WTC11 (cell line): ENCODE data around the gene FOXG1. TPM values are rescaled to one million over a fixed set of nuclear protein-coding genes. Genes with fewer than 3 reads are reported as not detected.

Experiments
- ATAC-seq: fragments of 200-7000 bp; cut with Tn5 transposase; 2 replicates; pipeline ENCODE4 v1.10.0; 2021; ENCODE audit warnings: mild to moderate bottlenecking, moderate library complexity
- CTCF ChIA-PET: fragments of 300-600 bp; sonication (Branson Sonifier 250); formaldehyde crosslinking; loops from one replicate; lab custom pipeline; 2021; ENCODE audit warnings: antibody characterized with exemption; lab: Charles Lee
- POLR2A ChIA-PET: fragments of 350-600 bp; sonication (Branson Sonifier 250); formaldehyde crosslinking; loops from one replicate; lab custom pipeline; 2021; ENCODE audit warnings: antibody characterized with exemption; lab: Charles Lee
- DNase-seq: peaks from one replicate; pipeline ENCODE4 v3.0.0; 2021; ENCODE audit warnings: low spot score
- H3K27ac Mint-ChIP-seq: 2 replicates; pipeline ENCODE4 v1.8.0; 2021; ENCODE audit warnings: mixed read lengths
- H3K27me3 Mint-ChIP-seq: 2 replicates; pipeline ENCODE4 v1.8.0; 2021; ENCODE audit warnings: low read depth, mild to moderate bottlenecking, moderate library complexity, mixed read lengths
- H3K36me3 Mint-ChIP-seq: 2 replicates; pipeline ENCODE4 v1.8.0; 2021; ENCODE audit warnings: mixed read lengths
- H3K4me1 Mint-ChIP-seq: 2 replicates; pipeline ENCODE4 v1.8.0; 2022; ENCODE audit warnings: mixed read lengths
- H3K4me3 Mint-ChIP-seq: 2 replicates; pipeline ENCODE4 v1.8.0; 2021; ENCODE audit warnings: mild to moderate bottlenecking, moderate library complexity, mixed read lengths
- H3K9me3 Mint-ChIP-seq: 2 replicates; pipeline ENCODE4 v1.8.0; 2021; ENCODE audit warnings: mixed read lengths
- ATF1 ChIP-seq: sonication (generic); formaldehyde crosslinking; IDR thresholded peaks from 2 replicates; pipeline ENCODE4 v1.8.1; 2023; ENCODE audit warnings: mild to moderate bottlenecking, moderate library complexity, missing genetic modification reagents
- E2F1 ChIP-seq: sonication (generic); formaldehyde crosslinking; IDR thresholded peaks from 2 replicates; pipeline ENCODE4 v1.8.0; 2022; ENCODE audit warnings: mild to moderate bottlenecking, missing genetic modification reagents
- ELF4 ChIP-seq: sonication (generic); formaldehyde crosslinking; IDR thresholded peaks from 2 replicates; pipeline ENCODE4 v1.8.1; 2022; ENCODE audit warnings: low read depth, mild to moderate bottlenecking, moderate library complexity, missing genetic modification reagents
- EMX1 ChIP-seq: fragments of 250-450 bp; sonication (Bioruptor Pico); IDR thresholded peaks from 2 replicates; pipeline ENCODE4 v1.8.0; 2021; ENCODE audit warnings: mild to moderate bottlenecking
- ESRRA ChIP-seq: sonication (generic); formaldehyde crosslinking; IDR thresholded peaks from 2 replicates; pipeline ENCODE4 v1.8.1; 2022; ENCODE audit warnings: mild to moderate bottlenecking, missing genetic modification reagents, borderline replicate concordance
- FOXJ3 ChIP-seq: sonication (generic); formaldehyde crosslinking; IDR thresholded peaks from 2 replicates; pipeline ENCODE4 v1.9.0; 2021; ENCODE audit warnings: missing genetic modification reagents, mild to moderate bottlenecking, borderline replicate concordance
- JUN ChIP-seq: sonication (generic); formaldehyde crosslinking; IDR thresholded peaks from 2 replicates; pipeline ENCODE4 v1.8.0; 2023; ENCODE audit warnings: mild to moderate bottlenecking, missing genetic modification reagents
- KAT7 ChIP-seq: sonication (generic); formaldehyde crosslinking; IDR thresholded peaks from 2 replicates; pipeline ENCODE4 v1.8.1; 2023; ENCODE audit warnings: missing genetic modification reagents, mild to moderate bottlenecking, borderline replicate concordance
- MXD4 ChIP-seq: fragments of 250-450 bp; sonication (Bioruptor Pico); IDR thresholded peaks from 2 replicates; pipeline ENCODE4 v1.8.0; 2021; ENCODE audit warnings: mild to moderate bottlenecking, moderate library complexity, borderline replicate concordance
- SMAD3 ChIP-seq: sonication (generic); formaldehyde crosslinking; IDR thresholded peaks from 2 replicates; pipeline ENCODE4 v1.8.0; 2022; ENCODE audit warnings: missing genetic modification reagents, mild to moderate bottlenecking, borderline replicate concordance
- STAT6 ChIP-seq: sonication (generic); formaldehyde crosslinking; conservative IDR thresholded peaks from 2 replicates; pipeline ENCODE4 v1.8.1; 2023; ENCODE audit warnings: mild to moderate bottlenecking, low read depth, missing genetic modification reagents, moderate library complexity
- TP53 ChIP-seq: sonication (generic); formaldehyde crosslinking; IDR thresholded peaks from 2 replicates; pipeline ENCODE4 v1.8.1; 2023; ENCODE audit warnings: mild to moderate bottlenecking, missing genetic modification reagents
- ZNF121 ChIP-seq: sonication (generic); formaldehyde crosslinking; IDR thresholded peaks from 2 replicates; pipeline ENCODE4 v1.8.0; 2023; ENCODE audit warnings: missing genetic modification reagents
- ZNF138 ChIP-seq: sonication (generic); formaldehyde crosslinking; conservative IDR thresholded peaks from 2 replicates; pipeline ENCODE4 v1.8.1; 2022; ENCODE audit warnings: mild to moderate bottlenecking, moderate library complexity, missing genetic modification reagents
- ZNF396 ChIP-seq: fragments of 250-450 bp; sonication (Bioruptor Pico); IDR thresholded peaks from 2 replicates; pipeline ENCODE4 v1.8.0; 2021; ENCODE audit warnings: mild to moderate bottlenecking, moderate library complexity, borderline replicate concordance
- ZNF416 ChIP-seq: fragments of 250-450 bp; sonication (Bioruptor Pico); IDR thresholded peaks from 2 replicates; pipeline ENCODE4 v1.9.0; 2021; ENCODE audit warnings: mild to moderate bottlenecking, inconsistent platforms
- ZNF423 ChIP-seq: fragments of 250-450 bp; sonication (Bioruptor Pico); IDR thresholded peaks from 2 replicates; pipeline ENCODE4 v2.1.2; 2022; ENCODE audit warnings: mild to moderate bottlenecking, moderate library complexity
- ZNF671 ChIP-seq: fragments of 250-450 bp; sonication (Bioruptor Pico); IDR thresholded peaks from 2 replicates; pipeline ENCODE4 v1.8.0; 2021; ENCODE audit warnings: mild to moderate bottlenecking
- total RNA-seq: library from RNA; stranded (reverse); gene quantifications from 3 replicates; pipeline ENCODE4 v1.2.3, GENCODE V29; 2021
- TF ChIP-seq, protein P1 (sequence below): sonication (generic); formaldehyde crosslinking; conservative IDR thresholded peaks from 2 replicates; pipeline ENCODE4 v1.8.1; 2022; ENCODE audit warnings: mild to moderate bottlenecking, missing genetic modification reagents
- TF ChIP-seq, protein P2 (sequence below): fragments of 250-450 bp; sonication (Bioruptor Pico); IDR thresholded peaks from 2 replicates; pipeline ENCODE4 v1.9.0; 2021; ENCODE audit warnings: mild to moderate bottlenecking
- TF ChIP-seq, protein P3 (sequence below): sonication (generic); formaldehyde crosslinking; IDR thresholded peaks from 2 replicates; pipeline ENCODE4 v1.8.1; 2022; ENCODE audit warnings: low read depth, mild to moderate bottlenecking, moderate library complexity, missing genetic modification reagents, borderline replicate concordance
- TF ChIP-seq, protein P4 (sequence below): sonication (generic); formaldehyde crosslinking; IDR thresholded peaks from 2 replicates; pipeline ENCODE4 v1.8.1; 2023; ENCODE audit warnings: mild to moderate bottlenecking, missing genetic modification reagents, borderline replicate concordance
- TF ChIP-seq, protein P5 (sequence below): sonication (generic); formaldehyde crosslinking; IDR thresholded peaks from 2 replicates; pipeline ENCODE4 v1.8.1; 2023; ENCODE audit warnings: mild to moderate bottlenecking, missing genetic modification reagents, moderate library complexity

FOXG1 gene
- total RNA-seq, 1 experiment from 2014 or later: 0.09 TPM

DNA sequence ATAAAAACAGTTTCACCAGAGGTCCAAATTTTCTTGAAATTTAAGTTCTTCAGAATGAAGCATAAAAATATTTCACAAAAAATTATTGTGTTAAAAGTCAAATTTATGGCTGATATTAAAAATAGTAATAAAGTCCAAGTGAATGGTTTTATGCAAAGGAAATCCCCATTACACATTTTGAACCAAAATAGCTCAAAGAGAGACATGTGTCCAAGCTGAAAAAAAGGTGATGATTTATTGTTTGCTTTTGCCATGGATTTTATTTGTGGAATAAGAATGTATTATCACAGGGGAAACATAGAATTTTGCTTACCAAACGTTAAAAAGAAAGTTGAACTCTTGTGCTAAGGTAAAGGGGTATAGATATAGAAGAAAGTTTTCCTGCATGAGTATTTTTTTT is 4.6 kb downstream of the FOXG1 start:
- no peaks in the 10 kb centered on the region for H3K9me3 Mint-ChIP-seq
- ATAC-seq (no peak), DNase-seq (no peak)
- H3K27ac Mint-ChIP-seq: no peak overlapping the region
- H3K36me3 Mint-ChIP-seq: no peaks in the 10 kb centered on the region
- TF ChIP-seq, protein P1, sequence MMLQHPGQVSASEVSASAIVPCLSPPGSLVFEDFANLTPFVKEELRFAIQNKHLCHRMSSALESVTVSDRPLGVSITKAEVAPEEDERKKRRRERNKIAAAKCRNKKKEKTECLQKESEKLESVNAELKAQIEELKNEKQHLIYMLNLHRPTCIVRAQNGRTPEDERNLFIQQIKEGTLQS (CRISPR knock-in tag): no peak
- TF ChIP-seq STAT6 (no peak), JUN (CRISPR knock-in tag) (no peak), ZNF138 (CRISPR knock-in tag) (no peak), ZNF416 (CRISPR knock-in tag) (no peak), MXD4 (no peak), ELF4 (no peak), EMX1 (CRISPR knock-in tag) (no peak), ZNF121 (CRISPR knock-in tag) (no peak), ESRRA (CRISPR knock-in tag) (no peak)
- TF ChIP-seq, protein P2, sequence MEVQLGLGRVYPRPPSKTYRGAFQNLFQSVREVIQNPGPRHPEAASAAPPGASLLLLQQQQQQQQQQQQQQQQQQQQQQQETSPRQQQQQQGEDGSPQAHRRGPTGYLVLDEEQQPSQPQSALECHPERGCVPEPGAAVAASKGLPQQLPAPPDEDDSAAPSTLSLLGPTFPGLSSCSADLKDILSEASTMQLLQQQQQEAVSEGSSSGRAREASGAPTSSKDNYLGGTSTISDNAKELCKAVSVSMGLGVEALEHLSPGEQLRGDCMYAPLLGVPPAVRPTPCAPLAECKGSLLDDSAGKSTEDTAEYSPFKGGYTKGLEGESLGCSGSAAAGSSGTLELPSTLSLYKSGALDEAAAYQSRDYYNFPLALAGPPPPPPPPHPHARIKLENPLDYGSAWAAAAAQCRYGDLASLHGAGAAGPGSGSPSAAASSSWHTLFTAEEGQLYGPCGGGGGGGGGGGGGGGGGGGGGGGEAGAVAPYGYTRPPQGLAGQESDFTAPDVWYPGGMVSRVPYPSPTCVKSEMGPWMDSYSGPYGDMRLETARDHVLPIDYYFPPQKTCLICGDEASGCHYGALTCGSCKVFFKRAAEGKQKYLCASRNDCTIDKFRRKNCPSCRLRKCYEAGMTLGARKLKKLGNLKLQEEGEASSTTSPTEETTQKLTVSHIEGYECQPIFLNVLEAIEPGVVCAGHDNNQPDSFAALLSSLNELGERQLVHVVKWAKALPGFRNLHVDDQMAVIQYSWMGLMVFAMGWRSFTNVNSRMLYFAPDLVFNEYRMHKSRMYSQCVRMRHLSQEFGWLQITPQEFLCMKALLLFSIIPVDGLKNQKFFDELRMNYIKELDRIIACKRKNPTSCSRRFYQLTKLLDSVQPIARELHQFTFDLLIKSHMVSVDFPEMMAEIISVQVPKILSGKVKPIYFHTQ: no peak
- TF ChIP-seq, protein P3, sequence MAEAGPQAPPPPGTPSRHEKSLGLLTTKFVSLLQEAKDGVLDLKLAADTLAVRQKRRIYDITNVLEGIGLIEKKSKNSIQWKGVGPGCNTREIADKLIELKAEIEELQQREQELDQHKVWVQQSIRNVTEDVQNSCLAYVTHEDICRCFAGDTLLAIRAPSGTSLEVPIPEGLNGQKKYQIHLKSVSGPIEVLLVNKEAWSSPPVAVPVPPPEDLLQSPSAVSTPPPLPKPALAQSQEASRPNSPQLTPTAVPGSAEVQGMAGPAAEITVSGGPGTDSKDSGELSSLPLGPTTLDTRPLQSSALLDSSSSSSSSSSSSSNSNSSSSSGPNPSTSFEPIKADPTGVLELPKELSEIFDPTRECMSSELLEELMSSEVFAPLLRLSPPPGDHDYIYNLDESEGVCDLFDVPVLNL: no peak
- TF ChIP-seq, protein P4, sequence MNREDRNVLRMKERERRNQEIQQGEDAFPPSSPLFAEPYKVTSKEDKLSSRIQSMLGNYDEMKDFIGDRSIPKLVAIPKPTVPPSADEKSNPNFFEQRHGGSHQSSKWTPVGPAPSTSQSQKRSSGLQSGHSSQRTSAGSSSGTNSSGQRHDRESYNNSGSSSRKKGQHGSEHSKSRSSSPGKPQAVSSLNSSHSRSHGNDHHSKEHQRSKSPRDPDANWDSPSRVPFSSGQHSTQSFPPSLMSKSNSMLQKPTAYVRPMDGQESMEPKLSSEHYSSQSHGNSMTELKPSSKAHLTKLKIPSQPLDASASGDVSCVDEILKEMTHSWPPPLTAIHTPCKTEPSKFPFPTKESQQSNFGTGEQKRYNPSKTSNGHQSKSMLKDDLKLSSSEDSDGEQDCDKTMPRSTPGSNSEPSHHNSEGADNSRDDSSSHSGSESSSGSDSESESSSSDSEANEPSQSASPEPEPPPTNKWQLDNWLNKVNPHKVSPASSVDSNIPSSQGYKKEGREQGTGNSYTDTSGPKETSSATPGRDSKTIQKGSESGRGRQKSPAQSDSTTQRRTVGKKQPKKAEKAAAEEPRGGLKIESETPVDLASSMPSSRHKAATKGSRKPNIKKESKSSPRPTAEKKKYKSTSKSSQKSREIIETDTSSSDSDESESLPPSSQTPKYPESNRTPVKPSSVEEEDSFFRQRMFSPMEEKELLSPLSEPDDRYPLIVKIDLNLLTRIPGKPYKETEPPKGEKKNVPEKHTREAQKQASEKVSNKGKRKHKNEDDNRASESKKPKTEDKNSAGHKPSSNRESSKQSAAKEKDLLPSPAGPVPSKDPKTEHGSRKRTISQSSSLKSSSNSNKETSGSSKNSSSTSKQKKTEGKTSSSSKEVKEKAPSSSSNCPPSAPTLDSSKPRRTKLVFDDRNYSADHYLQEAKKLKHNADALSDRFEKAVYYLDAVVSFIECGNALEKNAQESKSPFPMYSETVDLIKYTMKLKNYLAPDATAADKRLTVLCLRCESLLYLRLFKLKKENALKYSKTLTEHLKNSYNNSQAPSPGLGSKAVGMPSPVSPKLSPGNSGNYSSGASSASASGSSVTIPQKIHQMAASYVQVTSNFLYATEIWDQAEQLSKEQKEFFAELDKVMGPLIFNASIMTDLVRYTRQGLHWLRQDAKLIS (CRISPR knock-in tag): no peak
- H3K27me3 Mint-ChIP-seq: peaks cover 97% of the 10 kb centered on the region
- peaks cover 40% of the 10 kb centered on the region for H3K4me1 Mint-ChIP-seq
- ChIA-PET CTCF (no interaction called here), POLR2A (no interaction called here)
- H3K4me3 Mint-ChIP-seq: no peak overlapping the region

GRCh38 chr14:28772613-28773012 is 6.0 kb downstream of the FOXG1 start:
- Mint-ChIP-seq H3K9me3 (no peaks in the 10 kb centered on the region), H3K4me3 (no peak overlapping the region), H3K27me3 (peaks cover 100% of the 10 kb centered on the region)

More at GRCh38 chr14:28772613-28773012, 6.0 kb downstream of the FOXG1 start:
- ChIA-PET CTCF (interaction anchor here (0.7 to 2.3 kb wide), 3 partner anchors 8 to 16 kb away, joined by 3 to 8 read pairs (median 3); no protein-coding TSS in a partner anchor), POLR2A (no interaction called here)
- Mint-ChIP-seq H3K4me1 (peaks cover 39% of the 10 kb centered on the region), H3K36me3 (no peaks in the 10 kb centered on the region), H3K27ac (no peak overlapping the region)
- DNase-seq (no peak), ATAC-seq (no peak)
- TF ChIP-seq ATF1 (no peak), SMAD3 (CRISPR knock-in tag) (no peak), ZNF396 (CRISPR knock-in tag) (no peak), ELF4 (no peak), ZNF423 (no peak), KAT7 (CRISPR knock-in tag) (no peak), E2F1 (no peak), ZNF671 (CRISPR knock-in tag) (no peak), FOXJ3 (no peak), TP53 (no peak)
- TF ChIP-seq, protein P5, sequence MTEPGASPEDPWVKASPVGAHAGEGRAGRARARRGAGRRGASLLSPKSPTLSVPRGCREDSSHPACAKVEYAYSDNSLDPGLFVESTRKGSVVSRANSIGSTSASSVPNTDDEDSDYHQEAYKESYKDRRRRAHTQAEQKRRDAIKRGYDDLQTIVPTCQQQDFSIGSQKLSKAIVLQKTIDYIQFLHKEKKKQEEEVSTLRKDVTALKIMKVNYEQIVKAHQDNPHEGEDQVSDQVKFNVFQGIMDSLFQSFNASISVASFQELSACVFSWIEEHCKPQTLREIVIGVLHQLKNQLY (CRISPR knock-in tag): no peak
